Keratinocyte (primary cell): ENCODE data around the gene RGS9. TPM values are rescaled to one million over a fixed set of nuclear protein-coding genes. Genes with fewer than 3 reads are reported as not detected.

Experiments used
- DNase-seq: peaks from one replicate; pipeline ENCODE4 v3.0.0-alpha.2; 2011; ENCODE audit warnings: low read depth, missing footprints, low spot score
- FAIRE-seq: peaks from 2 replicates; lab custom pipeline; 2011; peaks lifted over from hg19 to GRCh38; lab: Jason Lieb, UNC
- H2AFZ ChIP-seq: 2 replicates; pipeline ENCODE4 v1.6.0; 2012; ENCODE audit warnings: low read length, control low read depth, inconsistent platforms; ENCODE audit not compliant: control insufficient read depth
- H3K27ac ChIP-seq: 2 replicates; pipeline ENCODE4 v1.5.1; 2011; ENCODE audit warnings: low read length; ENCODE audit not compliant: control insufficient read depth, insufficient read depth
- H3K27me3 ChIP-seq: 3 replicates; pipeline ENCODE4 v1.6.0; 2011; ENCODE audit warnings: low read length; ENCODE audit not compliant: control insufficient read depth, insufficient read depth; ENCODE audit errors: extremely low read depth
- H3K36me3 ChIP-seq, 2 experiments: 2 replicates in 1 of 2; 3 replicates in 1 of 2; pipeline ENCODE4 v1.5.1; 2011; ENCODE audit warnings: low read length in 2 of 2, mild to moderate bottlenecking in 1 of 2; ENCODE audit not compliant: control insufficient read depth in 2 of 2, insufficient read depth in 2 of 2; ENCODE audit errors: extremely low read depth in 1 of 2
- H3K4me1 ChIP-seq: 3 replicates; pipeline ENCODE4 v1.5.1; 2011; ENCODE audit warnings: low read length; ENCODE audit not compliant: control insufficient read depth, insufficient read depth; ENCODE audit errors: extremely low read depth
- H3K4me2 ChIP-seq: 3 replicates; pipeline ENCODE4 v1.6.0; 2011; ENCODE audit warnings: low read depth, low read length; ENCODE audit not compliant: control insufficient read depth, insufficient read depth; ENCODE audit errors: extremely low read depth
- H3K4me3 ChIP-seq, 3 experiments: fragments of 200-600 bp in 1 of 3; sonication (generic) in 1 of 3; 2 replicates in 2 of 3; 3 replicates in 1 of 3; pipeline ENCODE4 v1.5.1; 2011 to 2016; ENCODE audit warnings: low read length in 3 of 3, mild to moderate bottlenecking in 3 of 3, control low read depth in 2 of 3, inconsistent platforms in 1 of 3, low read depth in 1 of 3, mixed read lengths in 1 of 3, mixed run types in 1 of 3, moderate library complexity in 1 of 3; ENCODE audit not compliant: control insufficient read depth in 2 of 3, insufficient read depth in 2 of 3; ENCODE audit errors: extremely low read depth in 1 of 3
- H3K79me2 ChIP-seq: 2 replicates; pipeline ENCODE4 v1.6.0; 2012; ENCODE audit warnings: low read length; ENCODE audit not compliant: control insufficient read depth, insufficient read depth
- H3K9ac ChIP-seq: 3 replicates; pipeline ENCODE4 v1.6.0; 2011; ENCODE audit warnings: low read length; ENCODE audit not compliant: control insufficient read depth, insufficient read depth; ENCODE audit errors: extremely low read depth
- H3K9me1 ChIP-seq: 3 replicates; pipeline ENCODE4 v1.6.0; 2011; ENCODE audit warnings: low read length; ENCODE audit not compliant: control insufficient read depth, insufficient read depth; ENCODE audit errors: extremely low read depth
- H3K9me3 ChIP-seq: 2 replicates; pipeline ENCODE4 v1.5.1; 2012; ENCODE audit warnings: low read depth, low read length; ENCODE audit not compliant: control insufficient read depth
- H4K20me1 ChIP-seq: 3 replicates; pipeline ENCODE4 v1.6.0; 2011; ENCODE audit warnings: low read length; ENCODE audit not compliant: control insufficient read depth, insufficient read depth; ENCODE audit errors: extremely low read depth
- EZH2 ChIP-seq: IDR thresholded peaks from one replicate; pipeline ENCODE4 v1.6.1; 2012; ENCODE audit warnings: inconsistent platforms, mild to moderate bottlenecking, low read length, moderate library complexity
- dilution Hi-C: fragments of 300-500 bp; cut with MboI; formaldehyde crosslinking; loops from one replicate; pipeline ENCODE4 v1.7.0; 2020; ENCODE audit warnings: low sequenced_read_pairs; ENCODE audit not compliant: extremely low pct_ligation_motif_present
- polyA plus RNA-seq, 5 experiments: library from polyadenylated mRNA; depleted of rRNA in 3 of 5; stranded (reverse) in 3 of 5; stranded (forward) in 1 of 5; unstranded in 1 of 5; fragments of >200 nt; gene quantifications; 1 replicate in 1 of 5; 2 replicates in 3 of 5; 3 replicates in 1 of 5; pipeline versions ENCODE4 v1.2.1 to v1.2.3, GENCODE V29; 2011 to 2012; ENCODE audit warnings: missing spikeins in 2 of 5, low read depth in 1 of 5, low replicate concordance in 1 of 5
- TF ChIP-seq, protein P1 (sequence below), 3 experiments: IDR thresholded peaks in 1 of 3; conservative IDR thresholded peaks in 1 of 3; optimal IDR thresholded peaks in 1 of 3; 2 replicates in 2 of 3; 3 replicates in 1 of 3; pipeline versions ENCODE3 to v1.5.1; 2011; ENCODE audit warnings: low read length in 3 of 3, mild to moderate bottlenecking in 3 of 3, moderate library complexity in 2 of 3, control low read depth in 1 of 3, inconsistent platforms in 1 of 3; ENCODE audit not compliant: insufficient read depth in 2 of 3; ENCODE audit errors: extremely low read depth in 1 of 3

The RGS9 gene
- polyA plus RNA-seq, 1 donor (not counting 4 experiments of a cell fraction or from before 2014, with no cell fraction given) = 4.8 TPM

DNA sequence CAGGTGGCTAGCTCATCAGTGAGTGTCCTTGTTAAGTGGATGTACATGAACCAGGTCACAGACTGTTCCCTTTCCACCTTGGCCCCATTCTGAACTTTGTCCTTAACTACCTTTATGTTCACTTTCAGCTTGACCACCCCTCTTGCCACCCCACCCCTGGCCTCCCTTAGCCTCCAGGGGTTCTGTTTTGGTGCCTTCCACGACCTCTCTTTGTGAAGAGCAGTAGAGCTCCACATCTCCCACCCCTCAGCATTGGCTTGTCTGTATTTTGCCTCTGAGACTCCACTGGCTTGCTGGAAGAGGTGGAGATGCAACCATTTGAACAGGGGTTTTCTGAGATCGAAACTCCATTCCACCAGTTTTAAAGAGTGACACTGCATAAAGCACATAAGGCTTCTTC, 123.5 kb downstream of the RGS9 start:
- H4K20me1 ChIP-seq = no peaks in the 10 kb centered on the region
- TF ChIP-seq, protein P1, sequence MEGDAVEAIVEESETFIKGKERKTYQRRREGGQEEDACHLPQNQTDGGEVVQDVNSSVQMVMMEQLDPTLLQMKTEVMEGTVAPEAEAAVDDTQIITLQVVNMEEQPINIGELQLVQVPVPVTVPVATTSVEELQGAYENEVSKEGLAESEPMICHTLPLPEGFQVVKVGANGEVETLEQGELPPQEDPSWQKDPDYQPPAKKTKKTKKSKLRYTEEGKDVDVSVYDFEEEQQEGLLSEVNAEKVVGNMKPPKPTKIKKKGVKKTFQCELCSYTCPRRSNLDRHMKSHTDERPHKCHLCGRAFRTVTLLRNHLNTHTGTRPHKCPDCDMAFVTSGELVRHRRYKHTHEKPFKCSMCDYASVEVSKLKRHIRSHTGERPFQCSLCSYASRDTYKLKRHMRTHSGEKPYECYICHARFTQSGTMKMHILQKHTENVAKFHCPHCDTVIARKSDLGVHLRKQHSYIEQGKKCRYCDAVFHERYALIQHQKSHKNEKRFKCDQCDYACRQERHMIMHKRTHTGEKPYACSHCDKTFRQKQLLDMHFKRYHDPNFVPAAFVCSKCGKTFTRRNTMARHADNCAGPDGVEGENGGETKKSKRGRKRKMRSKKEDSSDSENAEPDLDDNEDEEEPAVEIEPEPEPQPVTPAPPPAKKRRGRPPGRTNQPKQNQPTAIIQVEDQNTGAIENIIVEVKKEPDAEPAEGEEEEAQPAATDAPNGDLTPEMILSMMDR (optimal IDR thresholded peaks at IDR 0.05 in 1 of 3, IDR thresholded peaks at IDR 0.05 in 1 of 3, conservative IDR thresholded peaks at IDR 0.05 in 1 of 3; ENCODE audit: extremely low read depth in 1 of 3, insufficient read depth in 2 of 3, low read length in 3 of 3) = no peak
- no peak for TF ChIP-seq EZH2
- no peak overlapping the region for H3K4me3 ChIP-seq
- no peaks in the 10 kb centered on the region for H3K9me1 ChIP-seq
- no peak overlapping the region for H3K9ac ChIP-seq
- H3K79me2 ChIP-seq = no peaks in the 10 kb centered on the region
- no peak overlapping the region for H3K27ac ChIP-seq
- no peak overlapping the region for H2AFZ ChIP-seq
- no peaks in the 10 kb centered on the region for H3K27me3 ChIP-seq
- dilution Hi-C loops = no loop called here
- FAIRE-seq = no peak
- DNase-seq = no peak
- no peaks in the 10 kb centered on the region for H3K36me3 ChIP-seq
- no peaks in the 10 kb centered on the region for H3K4me1 ChIP-seq
- no peaks in the 10 kb centered on the region for H3K9me3 ChIP-seq
- H3K4me2 ChIP-seq = no peak overlapping the region

DNA sequence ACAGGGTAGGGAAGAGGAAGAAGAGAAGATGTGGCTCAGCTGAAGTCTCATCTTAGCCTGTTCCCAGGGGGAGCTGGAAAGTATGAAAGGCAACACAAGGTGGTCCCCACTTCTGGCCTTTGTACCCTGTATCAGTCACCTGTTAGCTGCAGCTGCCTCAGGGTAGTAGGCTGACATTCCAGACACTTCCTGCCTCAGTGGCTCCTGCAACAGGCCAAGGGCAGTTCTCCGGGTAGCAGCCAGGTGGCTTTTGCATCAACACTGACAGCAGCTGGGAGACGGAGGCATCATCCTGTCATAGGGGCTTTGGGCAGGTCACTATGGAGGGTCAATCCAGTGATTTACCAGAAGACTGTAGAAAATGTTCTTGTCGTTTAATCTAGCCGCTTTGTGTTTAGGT, 124.0 kb downstream of the RGS9 start:
- Histone ChIP-seq H3K9ac (no peak overlapping the region), H2AFZ (no peak overlapping the region), H3K79me2 (no peaks in the 10 kb centered on the region), H3K4me2 (no peak overlapping the region), H3K4me1 (no peaks in the 10 kb centered on the region), H3K27ac (no peak overlapping the region), H3K4me3 (no peak overlapping the region), H3K27me3 (no peaks in the 10 kb centered on the region), H3K36me3 (no peaks in the 10 kb centered on the region), H3K9me3 (no peaks in the 10 kb centered on the region), H4K20me1 (no peaks in the 10 kb centered on the region), H3K9me1 (no peaks in the 10 kb centered on the region)
- TF ChIP-seq, protein P1 (optimal IDR thresholded peaks at IDR 0.05 in 1 of 3, IDR thresholded peaks at IDR 0.05 in 1 of 3, conservative IDR thresholded peaks at IDR 0.05 in 1 of 3; ENCODE audit: extremely low read depth in 1 of 3, insufficient read depth in 2 of 3, low read length in 3 of 3) = peak in 1 of 3 experiments; percentile 37
- no peak for TF ChIP-seq EZH2
- dilution Hi-C loops = no loop called here
- no peak for FAIRE-seq
- DNase-seq = no peak
